HG02763 (cell line): Measurements from ENCODE around the gene OCA2.
"Not testable (repeated sequence)": the region's sequence is repeated elsewhere in the genome, so short reads cannot be mapped to it uniquely, and the experiment has no call there.

Source experiments
- ATAC-seq: cut with Tn5 transposase; IDR thresholded peaks from one replicate; pipeline ENCODE4 v1.9.1; 2021; ENCODE audit warnings: mild to moderate bottlenecking, moderate library complexity; ENCODE audit not compliant: unreplicated experiment

The OCA2 gene

GRCh38 chr15:27790270-27790669 lies 308.8 kb downstream of the OCA2 start:
- ATAC-seq: no peak

DNA sequence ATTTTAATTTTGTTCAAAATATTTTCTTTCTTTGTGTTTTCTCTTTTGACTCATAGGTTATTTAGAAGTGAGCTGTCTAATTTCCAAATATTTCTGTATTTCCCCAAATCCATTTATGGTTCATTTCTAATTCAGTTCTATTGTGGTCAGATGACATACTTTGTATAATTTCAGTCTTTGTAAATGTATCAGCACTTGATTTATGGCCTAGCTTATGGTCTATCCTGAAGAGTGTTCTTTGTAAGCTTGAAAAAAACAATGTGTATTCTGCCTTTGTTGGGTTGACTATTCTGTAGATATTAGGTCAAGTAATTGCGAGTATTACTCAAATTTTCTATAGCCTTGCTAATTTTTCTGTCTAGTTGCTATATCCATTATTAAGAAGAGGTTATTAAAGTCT lies 311.2 kb downstream of the OCA2 start:
- no peak for ATAC-seq

GRCh38 chr15:27784107-27784506 lies 315.0 kb downstream of the OCA2 start:
- ATAC-seq: no peak

DNA sequence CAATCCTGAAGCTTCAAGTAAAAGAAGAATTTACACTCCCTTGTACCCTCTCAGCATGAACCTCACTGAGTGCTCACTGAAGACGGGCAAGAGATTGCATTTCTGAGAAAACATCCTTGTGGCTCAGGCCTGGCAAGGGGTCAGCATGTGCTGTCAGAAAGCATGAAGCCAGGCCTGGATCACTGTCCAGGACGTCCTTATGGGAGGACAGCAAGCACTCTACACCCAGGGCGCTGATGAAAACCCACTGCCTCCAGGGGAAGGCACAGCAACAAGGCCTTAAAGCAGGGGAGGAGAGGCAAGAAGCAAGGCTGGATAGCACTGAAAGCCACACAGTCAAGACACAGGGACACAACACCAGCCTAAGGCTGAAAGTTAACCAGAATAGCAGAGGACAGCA lies 315.4 kb downstream of the OCA2 start:
- no peak for ATAC-seq

- ATAC-seq: no peak
Measured at GRCh38 chr15:27782125-27782524, 317.0 kb downstream of the OCA2 start.

DNA sequence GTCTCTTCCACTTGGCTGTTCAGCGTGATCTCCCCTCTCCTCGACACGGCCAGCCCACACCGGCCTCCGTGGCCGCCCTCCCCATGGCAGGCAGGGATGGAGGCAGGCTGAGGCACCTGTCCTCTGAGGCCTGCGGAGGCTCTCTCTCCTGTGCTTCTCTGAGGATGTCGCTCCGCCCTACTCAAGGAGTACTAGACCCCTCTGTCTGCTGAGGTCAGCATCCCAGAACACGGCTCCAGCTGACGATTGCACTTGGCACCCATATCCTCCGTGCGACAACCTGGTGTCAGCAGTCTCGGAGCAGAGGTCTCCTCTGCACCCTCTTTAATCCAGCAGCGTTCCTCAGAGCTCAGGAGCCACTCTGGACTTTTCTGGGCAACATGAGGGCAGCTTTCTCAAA lies 322.6 kb downstream of the OCA2 start:
- no peak for ATAC-seq

DNA sequence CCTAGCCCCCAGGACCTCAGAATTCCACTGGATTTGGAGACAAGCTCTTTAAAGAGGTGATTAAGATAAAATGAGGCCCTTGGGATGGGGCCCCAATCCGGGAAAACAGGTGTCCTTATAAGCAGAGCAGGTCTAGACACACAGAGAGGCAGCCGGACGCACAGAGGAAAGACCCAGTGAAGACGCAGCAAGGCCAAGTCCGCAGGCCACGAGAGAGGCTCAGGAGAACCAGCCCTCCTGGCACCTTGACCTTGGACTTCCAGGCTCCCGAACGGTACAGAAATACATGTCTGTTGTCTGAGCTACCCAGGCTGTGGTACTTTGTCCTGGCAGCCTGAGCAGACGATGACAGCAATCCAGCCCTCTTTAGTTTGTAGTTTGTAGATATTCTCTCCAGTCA lies 324.5 kb downstream of the OCA2 start:
- no peak for ATAC-seq

GRCh38 chr15:27774191-27774590 lies 324.9 kb downstream of the OCA2 start:
- no peak for ATAC-seq

DNA sequence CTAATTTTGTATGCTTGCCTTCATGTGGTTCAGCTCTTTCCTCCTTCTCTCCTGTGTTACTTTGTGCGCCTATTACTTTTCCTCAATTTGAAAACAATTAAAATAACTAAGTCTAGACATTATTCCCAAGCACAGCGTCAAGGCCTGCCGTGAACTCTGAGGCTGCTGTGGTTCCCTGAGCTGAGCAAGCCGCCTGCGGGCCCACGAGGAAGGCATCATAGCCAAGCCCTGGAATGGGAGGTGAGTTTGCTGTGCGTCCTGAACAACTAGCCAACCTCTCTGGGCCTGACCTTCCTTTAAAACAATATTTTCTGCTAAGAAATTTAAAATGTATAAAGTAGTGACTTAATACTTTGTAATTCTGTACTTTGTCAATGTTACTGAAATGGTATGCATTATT lies 327.2 kb downstream of the OCA2 start:
- no peak for ATAC-seq

GRCh38 chr15:27770769-27771554 lies 328.2 kb downstream of the OCA2 start:
- ATAC-seq: no peak

- ATAC-seq: no peak
Measured at GRCh38 chr15:27770086-27770607, 329.0 kb downstream of the OCA2 start.

DNA sequence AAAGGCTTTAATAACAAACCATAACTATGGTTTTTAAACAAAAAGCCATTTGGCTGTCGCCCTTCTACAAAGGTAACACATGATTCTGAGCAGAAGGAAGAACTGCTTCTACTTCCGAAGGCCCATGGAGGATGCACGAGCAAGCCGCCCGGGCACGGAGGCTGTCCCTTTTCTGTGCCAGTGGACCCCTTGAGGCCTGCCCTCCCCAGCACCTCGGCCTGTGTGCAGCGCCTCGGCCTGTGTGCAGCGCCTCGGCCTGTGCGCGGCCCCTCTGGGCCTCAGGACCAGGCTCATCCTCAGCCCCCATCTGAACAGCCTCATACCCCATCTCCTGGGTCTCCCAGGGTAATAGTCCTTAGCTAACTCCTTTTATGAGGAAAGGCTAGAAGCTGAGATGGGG lies 329.5 kb downstream of the OCA2 start:
- ATAC-seq: no peak

- no peak for ATAC-seq
Measured at GRCh38 chr15:27768732-27769475, 330.2 kb downstream of the OCA2 start.

DNA sequence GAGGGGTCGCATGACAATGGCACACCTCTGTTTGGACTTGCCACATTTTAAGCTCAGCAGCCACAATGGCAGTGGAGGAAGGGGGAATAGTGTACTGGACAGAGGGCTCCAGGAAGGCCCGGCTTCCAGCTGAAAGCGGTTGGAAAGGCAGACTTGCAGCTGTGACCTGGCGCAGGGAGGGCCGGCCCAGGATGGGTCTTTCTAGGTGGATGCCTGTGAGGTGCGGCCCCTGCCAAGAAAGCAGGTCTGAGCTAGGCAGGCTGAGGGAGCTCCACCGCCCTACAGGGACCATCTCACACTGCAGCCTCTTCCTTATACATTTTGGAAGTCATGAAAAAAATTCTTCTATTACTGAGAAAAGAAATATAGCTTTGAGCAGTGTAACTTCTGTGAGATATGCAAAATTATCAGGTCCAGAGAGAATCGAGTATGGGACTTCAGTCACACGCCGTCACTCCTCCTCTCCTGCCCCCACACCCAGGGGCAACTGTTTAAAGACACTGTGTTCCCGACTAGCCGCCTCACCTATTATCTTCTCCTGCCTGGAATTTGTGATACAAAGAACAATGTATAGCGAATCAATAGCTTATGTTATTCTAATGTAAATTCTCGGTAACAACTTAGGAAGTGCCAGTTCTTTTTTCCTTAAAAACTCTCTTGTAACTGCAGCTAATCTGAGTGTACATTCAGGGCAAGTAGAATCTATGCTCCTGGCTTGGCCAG lies 331.0 kb downstream of the OCA2 start:
- no peak for ATAC-seq

DNA sequence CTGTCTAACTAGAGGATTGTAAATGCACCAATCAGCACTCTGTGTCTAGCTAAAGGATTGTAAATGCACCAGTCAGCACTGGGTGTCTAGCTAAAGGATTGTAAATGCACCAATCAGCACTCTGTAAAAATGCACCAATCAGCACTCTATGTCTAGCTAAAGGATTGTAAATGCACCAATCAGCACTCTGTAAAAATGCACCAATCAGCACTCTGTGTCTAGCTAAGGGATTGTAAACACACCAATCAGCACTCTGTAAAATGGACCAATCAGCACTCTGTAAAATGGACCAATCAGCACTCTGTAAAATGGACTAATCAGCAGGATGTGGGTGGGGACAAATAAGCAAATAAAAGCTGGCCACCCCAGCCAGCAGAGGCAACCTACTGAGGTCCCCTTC lies 331.7 kb downstream of the OCA2 start:
- not testable (repeated sequence) for ATAC-seq

- no peak for ATAC-seq
Measured at GRCh38 chr15:27764339-27764738, 334.8 kb downstream of the OCA2 start.

- ATAC-seq: no peak
Measured at GRCh38 chr15:27763514-27763913, 335.6 kb downstream of the OCA2 start.

GRCh38 chr15:27762471-27762870 lies 336.6 kb downstream of the OCA2 start:
- no peak for ATAC-seq

- no peak for ATAC-seq
Measured at GRCh38 chr15:27757052-27757451, 342.1 kb downstream of the OCA2 start.

GRCh38 chr15:27752691-27753090 lies 346.4 kb downstream of the OCA2 start:
- ATAC-seq: no peak

GRCh38 chr15:27747997-27748396 lies 351.1 kb downstream of the OCA2 start:
- no peak for ATAC-seq
